H4 (cell line): ENCODE data around the gene CYSTM1. TPM values are rescaled to one million over a fixed set of nuclear protein-coding genes. Genes with fewer than 3 reads are reported as not detected.
A peak's percentile ranks its signal among the peaks of the same experiment; 100 is the strongest.

Experiments used
- DNase-seq: peaks from one replicate; pipeline ENCODE4 v3.0.0-alpha.2; 2015; ENCODE audit warnings: low spot score
- total RNA-seq: library from RNA; depleted of rRNA; stranded (reverse); fragments of >200 nt; shearing (Covaris generic); gene quantifications from 2 replicates; pipeline ENCODE4 v1.2.3, GENCODE V29; 2014

CYSTM1 gene
- total RNA-seq, 1 experiment from 2014 or later: 15.4 TPM

DNA sequence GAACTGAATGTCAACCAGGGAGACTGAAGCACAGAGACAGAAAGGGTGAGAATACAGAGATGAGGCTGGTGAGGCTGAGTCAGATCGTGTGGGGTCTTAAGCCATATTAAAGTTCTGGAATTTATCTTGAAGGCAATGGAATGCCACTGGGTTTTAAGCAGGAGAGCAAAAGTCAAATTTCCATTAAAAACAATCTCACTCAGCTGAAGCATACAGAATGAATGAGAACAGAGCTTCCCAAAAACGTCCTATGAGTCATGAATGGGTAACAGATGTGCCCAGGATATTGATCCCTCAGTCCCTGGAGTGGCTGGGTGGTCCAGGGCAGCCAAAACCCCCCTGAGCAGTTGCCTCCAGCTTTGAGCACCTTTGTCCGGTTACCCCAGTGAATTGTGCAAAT lies 83.0 kb downstream of the CYSTM1 start:
- DNase-seq: no peak

DNA sequence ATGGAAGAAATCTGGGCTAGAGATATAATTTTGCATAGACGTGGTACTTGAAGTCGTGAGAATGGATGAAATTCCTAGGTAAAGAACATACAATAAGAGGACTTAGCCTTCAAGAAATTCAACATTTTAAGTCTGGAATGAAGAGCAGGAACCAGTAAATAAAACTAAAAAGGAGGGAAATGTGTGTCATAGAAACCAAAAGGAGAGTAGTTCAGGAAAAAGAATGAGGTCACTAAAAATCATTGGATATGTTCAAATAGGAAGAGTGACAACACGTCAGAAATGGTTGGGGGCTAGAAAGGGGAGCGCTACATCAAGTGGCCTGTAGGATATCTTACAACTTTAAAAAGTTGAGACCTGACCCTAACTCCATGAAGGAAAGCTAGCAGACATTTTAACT lies 83.9 kb downstream of the CYSTM1 start:
- DNase-seq: no peak

DNA sequence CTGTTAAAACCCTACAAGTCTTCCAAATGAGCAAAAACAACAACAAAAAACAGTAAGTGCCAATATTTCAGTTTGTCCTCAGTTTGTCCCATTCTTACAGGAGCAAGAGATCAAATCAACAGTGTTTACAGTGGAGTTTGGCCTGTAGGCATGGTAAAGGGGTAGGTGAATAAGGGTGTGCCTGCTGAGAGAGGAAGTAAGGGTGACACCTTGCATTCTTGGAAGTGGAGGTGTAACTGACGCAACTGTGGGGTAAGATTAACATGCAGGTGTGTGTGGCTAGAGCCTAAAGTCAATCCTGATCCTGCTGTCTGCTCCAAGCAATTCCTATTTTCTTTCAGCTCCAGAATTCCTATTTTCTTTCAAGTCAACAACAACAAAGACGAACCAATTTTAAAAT lies 84.5 kb downstream of the CYSTM1 start:
- DNase-seq: no peak

DNA sequence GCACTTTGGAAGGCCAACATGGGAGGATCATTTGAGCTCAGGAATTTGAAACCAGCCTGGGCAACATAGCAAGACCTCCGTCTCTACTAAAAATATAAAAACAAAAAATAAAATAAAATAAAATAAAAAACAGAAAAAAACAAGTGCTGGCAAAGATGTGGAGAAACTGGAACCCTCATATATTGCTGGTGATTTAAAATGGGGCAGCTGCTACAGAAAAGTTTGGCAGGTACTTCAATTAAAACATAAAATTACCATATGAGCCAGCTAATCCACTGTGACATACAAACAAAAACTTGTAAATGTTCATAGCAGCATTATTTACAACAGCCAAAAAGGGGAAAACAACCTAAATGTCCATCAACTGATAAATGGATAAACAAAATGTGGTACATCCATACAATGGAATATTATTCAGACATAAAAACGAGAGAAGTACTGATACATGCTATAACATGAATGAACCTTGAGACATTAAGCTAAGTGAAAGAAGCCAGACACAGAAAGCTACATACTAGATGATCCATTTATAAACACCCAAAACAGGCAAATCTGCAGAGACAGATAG lies 85.2 kb downstream of the CYSTM1 start:
- no peak for DNase-seq

DNA sequence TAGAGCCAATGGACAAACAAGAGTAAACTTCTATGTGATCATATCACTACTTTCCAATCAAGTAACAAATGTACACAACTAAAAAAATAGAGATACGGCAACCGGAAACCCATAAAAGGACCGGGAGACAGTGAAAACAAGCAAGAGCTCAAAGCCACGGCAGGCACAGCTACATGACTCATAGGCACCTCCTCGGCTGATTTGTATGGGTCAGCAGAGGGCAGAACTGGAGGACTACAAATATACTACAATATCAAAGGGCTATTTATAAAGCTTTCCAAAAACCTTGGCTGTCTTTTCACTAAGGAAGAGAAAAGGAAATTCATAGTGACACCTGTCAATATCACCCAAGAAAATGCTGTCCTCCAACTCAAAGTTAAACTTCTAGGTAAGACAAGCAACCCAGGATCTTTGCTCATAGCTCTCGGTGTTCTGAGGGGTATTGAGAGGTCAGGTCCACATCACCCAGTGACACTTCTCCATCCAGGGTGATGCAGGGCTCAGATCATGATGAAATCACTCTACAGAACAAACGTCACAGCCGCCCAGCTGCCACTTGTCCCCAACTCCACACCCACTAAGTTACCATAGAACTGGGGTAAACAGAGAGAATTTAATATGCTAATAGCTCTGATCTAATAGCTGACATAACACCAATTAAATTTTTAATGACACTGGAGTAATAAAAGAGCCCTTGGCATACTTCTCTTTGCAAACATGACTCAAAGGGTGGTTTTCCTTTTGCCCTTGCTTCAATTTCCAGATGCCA lies 86.6 kb downstream of the CYSTM1 start:
- DNase-seq: peak; percentile 79

DNA sequence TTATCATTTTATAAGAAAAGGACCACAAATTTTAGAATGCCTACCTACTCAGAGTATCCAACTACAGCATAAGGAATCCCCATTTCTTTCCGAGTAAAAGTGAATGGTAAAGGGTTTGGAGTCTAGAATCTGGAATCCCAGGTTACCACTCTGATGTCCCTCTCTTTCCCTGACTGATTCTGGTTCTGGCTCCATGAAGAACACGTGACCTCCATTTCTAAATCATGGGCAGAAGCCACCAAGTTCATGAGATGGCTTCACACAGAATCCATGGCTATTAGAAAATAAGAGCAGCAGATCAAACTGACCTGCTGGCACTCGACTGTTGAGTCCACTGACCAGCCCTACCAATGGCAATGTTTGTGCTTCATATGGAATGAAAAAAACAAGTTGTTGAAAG lies 87.2 kb downstream of the CYSTM1 start:
- no peak for DNase-seq

DNA sequence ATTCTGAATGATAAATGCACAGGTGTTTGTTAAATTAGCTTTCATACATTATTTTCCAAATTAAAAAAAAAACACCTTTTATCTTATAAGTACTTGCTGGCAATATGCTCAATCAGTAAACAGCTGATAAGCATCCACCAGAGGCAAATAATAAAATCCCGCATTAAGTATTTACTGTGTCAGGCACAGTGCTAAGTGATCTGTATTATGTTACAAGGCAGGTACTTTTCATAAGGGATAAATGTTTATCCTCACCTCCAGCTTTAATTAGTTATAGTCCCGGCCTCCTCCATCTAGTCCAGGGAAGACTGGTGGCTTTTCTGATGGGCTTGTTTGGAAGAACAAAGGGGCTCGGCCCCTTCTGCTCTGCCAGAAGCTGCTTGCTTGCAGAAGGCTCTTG lies 87.9 kb downstream of the CYSTM1 start:
- no peak for DNase-seq

DNA sequence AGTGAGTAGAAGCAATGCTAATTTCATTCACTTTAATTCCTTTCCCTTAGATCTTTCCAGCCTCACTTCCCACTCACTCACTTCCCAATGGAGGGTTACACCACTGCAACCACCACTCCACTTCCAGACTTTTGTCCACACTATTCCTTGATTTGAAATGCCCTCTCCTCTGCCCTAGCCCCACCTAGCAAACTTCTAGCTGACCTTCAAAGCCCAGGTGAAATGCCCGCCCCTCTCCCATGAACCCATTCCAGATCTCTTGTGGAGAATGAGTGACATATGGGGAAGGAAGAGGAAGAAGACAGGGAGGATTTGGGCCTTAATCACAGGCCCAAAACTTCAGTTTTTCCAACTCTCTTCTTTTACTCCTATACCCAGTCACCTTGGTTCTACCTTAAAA lies 90.9 kb downstream of the CYSTM1 start:
- DNase-seq: no peak

DNA sequence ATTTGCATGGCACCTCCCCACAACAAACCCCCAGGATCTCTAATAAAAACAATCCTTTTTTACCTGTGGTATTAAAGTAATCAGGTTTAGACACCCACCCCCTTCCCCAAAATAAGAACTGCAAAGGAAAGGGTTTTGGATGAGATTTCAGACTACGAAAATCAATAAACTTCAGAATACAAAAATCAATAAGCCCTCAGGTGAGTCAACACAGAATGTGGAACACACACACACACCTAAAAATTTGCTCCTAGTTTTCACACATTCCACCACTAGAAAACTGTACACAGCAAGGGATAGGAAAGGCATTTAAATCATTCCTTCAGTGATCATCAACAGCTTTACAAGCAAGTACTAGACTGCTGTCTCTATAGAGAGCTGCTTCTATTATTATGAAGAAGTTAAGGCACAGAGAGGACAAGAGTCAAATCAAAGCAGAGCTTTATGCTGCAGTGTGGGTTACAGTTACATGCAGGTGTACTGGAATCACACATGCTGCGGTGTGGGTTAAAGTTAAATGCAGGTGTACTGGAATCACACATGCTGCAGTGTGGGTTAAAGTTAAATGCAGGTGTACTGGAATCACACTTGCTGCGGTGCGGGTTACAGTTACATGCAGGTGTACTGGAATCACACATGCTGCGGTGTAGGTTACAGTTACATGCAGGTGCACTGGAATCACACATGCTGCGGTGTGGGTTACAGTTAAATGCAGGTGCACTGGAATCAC lies 91.6 kb downstream of the CYSTM1 start:
- no peak for DNase-seq

DNA sequence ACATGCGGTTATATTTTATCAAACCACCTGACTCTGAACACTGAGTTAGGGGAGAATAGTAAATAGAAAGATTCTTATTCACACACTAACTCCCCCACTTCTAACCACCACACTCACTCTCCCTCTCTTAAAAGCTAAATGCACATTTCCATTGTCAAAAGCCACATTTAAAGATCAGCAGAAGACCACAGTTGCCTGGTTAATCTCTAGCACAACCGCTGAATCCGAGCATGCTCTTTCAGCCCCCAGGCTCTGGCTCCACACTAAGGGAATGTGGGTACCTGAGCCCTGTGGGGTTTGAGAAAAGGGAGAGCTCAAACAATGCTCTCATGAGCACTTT lies 92.2 kb downstream of the CYSTM1 start:
- DNase-seq: no peak

DNA sequence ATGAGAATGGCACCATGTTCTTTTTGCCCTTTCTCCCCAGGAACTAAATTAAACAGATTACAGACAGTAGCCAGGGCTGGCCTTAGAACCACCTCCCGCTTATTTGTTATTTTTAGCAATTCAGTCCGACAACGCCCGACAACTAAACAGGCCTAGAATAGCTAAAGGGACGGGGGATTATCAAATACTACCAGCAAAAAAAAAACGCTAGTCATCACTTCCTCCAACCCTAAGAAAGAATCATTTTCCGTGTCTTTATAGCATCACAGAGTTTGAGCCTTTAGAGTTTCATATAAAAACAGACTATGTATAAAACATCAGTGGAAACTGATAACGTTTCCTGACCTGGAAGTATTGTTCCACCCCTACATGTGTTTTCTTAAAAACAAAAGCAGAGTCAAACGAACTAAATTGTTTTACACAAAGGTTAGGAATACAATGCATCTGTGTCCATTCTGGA lies 92.6 kb downstream of the CYSTM1 start:
- no peak for DNase-seq

DNA sequence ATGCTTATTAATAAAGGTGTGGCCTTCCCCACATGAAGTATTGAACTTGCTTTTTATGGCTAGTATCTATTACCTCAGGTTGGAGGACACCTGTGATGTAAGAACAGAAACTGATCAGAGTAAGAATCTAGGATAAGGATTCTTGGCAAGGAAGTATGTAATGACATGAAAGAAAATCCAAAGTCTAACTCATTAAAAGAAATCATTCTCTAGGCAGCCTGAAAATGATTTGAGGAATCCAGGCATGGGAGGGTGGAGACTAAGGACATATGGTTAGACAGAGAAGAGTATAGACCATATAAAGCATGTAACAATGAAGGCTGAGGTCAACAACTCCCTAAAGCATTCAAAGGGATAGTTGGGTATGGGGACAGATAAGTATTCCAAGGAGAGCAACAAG lies 95.0 kb downstream of the CYSTM1 start:
- DNase-seq: no peak

DNA sequence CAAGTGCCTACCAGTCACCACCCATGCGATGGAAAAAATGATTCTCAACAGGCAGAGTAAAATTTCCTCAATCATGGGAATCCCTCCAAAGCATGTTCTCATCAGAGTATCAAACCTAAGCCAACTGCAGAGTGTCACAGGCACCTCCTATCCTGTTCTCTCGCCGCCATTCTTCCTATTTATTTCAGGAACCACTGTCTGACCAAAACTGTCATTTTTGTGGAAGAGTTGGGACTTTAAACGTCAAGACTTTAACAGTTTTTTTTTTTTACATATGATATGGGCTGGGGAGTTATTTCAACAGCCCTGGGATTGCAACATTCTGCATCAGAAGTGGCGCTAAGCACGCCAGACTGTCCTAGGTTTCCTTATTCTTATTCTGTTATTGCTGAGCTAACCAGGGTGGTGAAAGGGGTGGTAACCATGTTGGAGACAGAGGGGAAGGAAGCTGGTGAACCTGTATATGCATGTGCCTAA lies 98.5 kb downstream of the CYSTM1 start:
- DNase-seq: no peak

DNA sequence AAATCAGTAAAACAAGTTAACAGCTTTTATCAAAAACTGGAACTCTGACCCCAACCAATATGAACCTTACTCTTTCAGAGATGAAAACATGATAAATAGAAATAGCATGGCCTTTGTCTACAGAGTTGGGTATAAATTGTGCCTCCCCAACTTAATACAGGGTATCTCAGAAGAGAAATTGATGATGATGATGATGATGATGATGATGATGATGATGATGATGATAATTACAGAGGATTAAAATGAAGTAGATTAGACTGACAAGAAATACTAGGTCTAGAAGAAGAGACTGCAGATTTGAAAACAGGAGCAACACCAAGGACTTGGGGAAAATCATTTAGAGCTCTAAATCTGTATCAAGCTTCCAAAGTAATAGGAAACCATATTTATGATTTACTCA lies 100.8 kb downstream of the CYSTM1 start:
- no peak for DNase-seq

DNA sequence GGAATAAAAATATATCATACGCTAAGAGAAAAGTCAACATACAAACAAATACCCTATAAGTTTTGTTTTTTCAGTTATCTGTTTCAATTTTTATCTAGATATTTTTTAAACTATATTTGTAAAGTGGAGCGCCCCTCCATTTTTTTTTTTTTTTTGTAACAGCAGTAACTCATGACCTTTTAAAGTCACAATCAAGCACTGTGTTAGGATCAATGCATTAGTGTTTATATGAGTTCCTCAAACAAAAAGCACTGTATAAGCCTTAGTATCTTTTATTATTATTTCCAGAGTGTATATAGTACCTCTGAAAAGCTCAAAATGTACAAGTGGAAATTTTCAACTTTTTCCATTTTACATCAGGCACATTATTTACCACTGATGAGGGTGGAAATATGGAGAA lies 107.3 kb downstream of the CYSTM1 start:
- DNase-seq: no peak

DNA sequence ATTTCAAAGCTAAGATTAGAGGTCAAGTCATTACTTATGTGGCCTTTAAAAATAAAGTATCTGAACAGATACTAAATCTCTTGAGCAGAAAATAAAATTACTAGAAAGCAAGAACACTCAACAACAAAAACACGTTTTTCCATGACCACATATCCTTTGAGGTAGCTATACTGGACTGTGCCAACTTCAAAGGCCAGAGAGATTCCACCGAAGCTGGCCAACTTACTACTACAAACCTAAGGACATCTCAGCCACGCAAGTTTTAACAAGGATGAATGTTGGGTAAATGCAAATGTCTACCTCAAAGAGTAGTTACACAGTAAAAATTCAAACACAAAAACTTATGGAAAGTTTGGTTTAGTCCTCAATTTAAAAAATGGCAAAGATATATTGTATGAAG lies 109.0 kb downstream of the CYSTM1 start:
- DNase-seq: no peak

DNA sequence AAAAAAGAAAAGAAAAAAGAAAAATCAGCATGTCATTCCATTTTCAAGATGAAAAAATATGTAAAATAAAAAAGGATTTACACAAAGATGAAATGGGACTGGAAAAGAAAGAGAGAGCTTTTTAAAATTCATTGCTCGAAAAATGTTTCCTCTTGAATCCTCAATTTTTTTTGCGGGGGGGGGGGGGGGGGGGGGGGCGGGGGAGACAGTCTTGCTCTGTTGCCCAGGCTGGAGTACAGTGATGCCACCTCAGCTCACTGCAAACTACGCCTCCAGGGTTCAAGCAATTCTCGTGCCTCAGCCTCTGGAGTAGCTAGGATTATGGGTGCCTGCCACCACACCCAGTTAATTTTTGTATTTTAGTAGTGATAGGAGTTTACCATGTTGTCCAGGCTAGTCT lies 111.4 kb downstream of the CYSTM1 start:
- DNase-seq: no peak

DNA sequence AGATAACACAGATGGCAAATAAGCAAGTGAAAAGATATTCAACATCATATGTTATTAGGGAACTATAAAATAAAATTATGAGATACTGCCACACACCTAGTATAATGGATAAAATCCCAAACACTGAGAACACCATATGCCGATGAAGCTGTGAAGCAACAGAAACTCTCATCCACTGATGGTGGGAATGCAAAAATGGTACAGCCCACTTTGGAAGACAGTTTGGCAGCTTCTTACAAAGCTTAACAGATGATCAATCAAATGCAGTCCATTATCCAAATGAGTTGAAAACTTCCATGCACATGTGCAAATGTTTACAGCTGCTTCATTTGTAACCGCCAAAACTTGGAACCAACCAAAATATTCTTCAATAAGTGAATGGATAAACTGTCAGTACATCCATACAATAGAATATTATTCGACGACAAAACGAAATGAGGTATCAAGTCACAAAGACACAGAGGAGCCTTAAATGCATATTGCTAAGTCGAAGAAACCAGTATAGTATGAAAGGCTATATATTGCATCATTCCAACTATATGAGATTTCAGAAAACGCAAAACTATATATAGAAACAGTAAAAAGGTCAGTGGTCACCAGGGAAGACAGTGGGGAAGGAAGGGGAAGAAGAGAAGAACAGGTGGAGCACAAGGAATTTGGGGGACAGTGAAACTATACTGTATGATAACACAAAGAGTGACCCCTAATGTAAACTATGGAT lies 113.0 kb downstream of the CYSTM1 start:
- no peak for DNase-seq

DNA sequence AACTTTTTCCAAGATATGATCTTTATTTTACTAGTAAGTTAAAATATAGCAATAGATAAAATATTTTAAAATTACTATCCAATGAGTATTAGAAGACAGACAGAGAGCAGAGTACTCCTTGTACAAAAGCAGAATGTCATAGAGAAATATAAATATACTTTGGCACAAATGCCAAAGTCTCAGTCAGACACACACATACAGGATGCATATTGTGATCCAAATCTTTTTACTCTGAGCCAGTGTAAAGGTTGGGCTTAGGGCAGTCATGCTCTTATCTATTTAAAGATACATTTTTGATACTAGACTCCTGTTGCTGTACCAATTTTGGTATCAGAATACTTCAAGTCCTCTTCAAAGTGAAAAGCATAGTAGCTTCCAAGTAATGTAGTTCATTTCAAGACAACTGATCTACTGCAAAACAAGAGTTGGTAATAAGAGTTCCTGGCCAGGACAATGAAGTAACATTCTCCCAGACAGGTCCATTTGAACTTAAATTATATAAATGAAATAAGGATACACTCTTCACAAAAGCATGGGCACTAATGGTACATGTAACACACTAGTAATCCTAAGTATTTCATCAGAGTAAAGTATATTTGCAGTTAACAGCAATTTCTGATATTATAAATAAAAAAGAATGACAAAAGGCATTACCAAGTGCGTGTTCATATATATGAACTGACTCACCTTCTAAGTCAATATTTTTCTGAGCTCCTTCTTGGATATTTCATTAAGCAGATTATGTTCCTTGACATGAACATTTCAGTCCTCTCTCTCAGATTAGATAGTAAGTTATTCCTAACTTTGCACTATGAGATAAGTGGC lies 117.4 kb downstream of the CYSTM1 start:
- DNase-seq: no peak
